Coronary artery (tissue), 2 donors: Measurements from ENCODE around the gene SP140.
"Not testable (repeated sequence)": the region's sequence is repeated elsewhere in the genome, so short reads cannot be mapped to it uniquely, and the experiment has no call there.

Experiments used
- DNase-seq: peaks from one replicate; pipeline ENCODE4 v3.0.0-alpha.2; 2017; ENCODE audit warnings: low spot score
- H3K27ac ChIP-seq, 2 donors: fragments of 200-600 bp; sonication (generic); one replicate each; pipeline ENCODE4 v1.5.1; 2016 to 2019
- H3K4me3 ChIP-seq: fragments of 200-600 bp; sonication (generic); 2 replicates; pipeline ENCODE4 v1.5.1; 2016; ENCODE audit warnings: mild to moderate bottlenecking, moderate library complexity
- CTCF ChIP-seq: fragments of 200-600 bp; sonication (generic); IDR thresholded peaks from one replicate; pipeline ENCODE4 v1.5.1; 2019; ENCODE audit warnings: antibody characterized with exemption

The SP140 gene

GRCh38 chr2:230244211-230244610 is 18.7 kb downstream of the SP140 start:
- DNase-seq, result no peak
- Histone ChIP-seq H3K4me3 (no peak overlapping the region), H3K27ac (no peak overlapping the region)
- TF ChIP-seq CTCF, result no peak

GRCh38 chr2:230246206-230246605 is 20.7 kb downstream of the SP140 start:
- TF ChIP-seq CTCF, result no peak
- DNase-seq, result no peak
- H3K4me3 ChIP-seq, result no peak overlapping the region
- H3K27ac ChIP-seq, result no peak overlapping the region

GRCh38 chr2:230250231-230250630 is 24.7 kb downstream of the SP140 start:
- DNase-seq, result no peak
- Histone ChIP-seq H3K4me3 (no peak overlapping the region), H3K27ac (no peak overlapping the region)
- no peak for TF ChIP-seq CTCF

- TF ChIP-seq CTCF, result no peak
- Histone ChIP-seq H3K4me3 (no peak overlapping the region), H3K27ac (no peak overlapping the region)
- no peak for DNase-seq
Observed at GRCh38 chr2:230254152-230254881, 28.8 kb downstream of the SP140 start.

GRCh38 chr2:230256733-230257332 is 31.3 kb downstream of the SP140 start:
- Histone ChIP-seq H3K4me3 (no peak overlapping the region), H3K27ac (no peak overlapping the region)
- no peak for DNase-seq
- no peak for TF ChIP-seq CTCF

- Histone ChIP-seq H3K27ac (no peak overlapping the region), H3K4me3 (no peak overlapping the region)
- DNase-seq, result no peak
- TF ChIP-seq CTCF, result no peak
Observed at GRCh38 chr2:230258483-230258882, 32.9 kb downstream of the SP140 start.

- Histone ChIP-seq H3K4me3 (no peak overlapping the region), H3K27ac (no peak overlapping the region)
- no peak for DNase-seq
- TF ChIP-seq CTCF, result no peak
Observed at GRCh38 chr2:230262246-230262645, 36.7 kb downstream of the SP140 start.

- not testable (repeated sequence) for H3K27ac ChIP-seq, DNase-seq, H3K4me3 ChIP-seq
Observed at GRCh38 chr2:230264945-230265344, 39.4 kb downstream of the SP140 start.
